ENCODE data around the gene POLD4. TPM values are rescaled to one million over a fixed set of nuclear protein-coding genes. Genes with fewer than 3 reads are reported as not detected.

Gene POLD4
- total RNA-seq, 1 experiment from 2014 or later: 19.5 TPM

DNA sequence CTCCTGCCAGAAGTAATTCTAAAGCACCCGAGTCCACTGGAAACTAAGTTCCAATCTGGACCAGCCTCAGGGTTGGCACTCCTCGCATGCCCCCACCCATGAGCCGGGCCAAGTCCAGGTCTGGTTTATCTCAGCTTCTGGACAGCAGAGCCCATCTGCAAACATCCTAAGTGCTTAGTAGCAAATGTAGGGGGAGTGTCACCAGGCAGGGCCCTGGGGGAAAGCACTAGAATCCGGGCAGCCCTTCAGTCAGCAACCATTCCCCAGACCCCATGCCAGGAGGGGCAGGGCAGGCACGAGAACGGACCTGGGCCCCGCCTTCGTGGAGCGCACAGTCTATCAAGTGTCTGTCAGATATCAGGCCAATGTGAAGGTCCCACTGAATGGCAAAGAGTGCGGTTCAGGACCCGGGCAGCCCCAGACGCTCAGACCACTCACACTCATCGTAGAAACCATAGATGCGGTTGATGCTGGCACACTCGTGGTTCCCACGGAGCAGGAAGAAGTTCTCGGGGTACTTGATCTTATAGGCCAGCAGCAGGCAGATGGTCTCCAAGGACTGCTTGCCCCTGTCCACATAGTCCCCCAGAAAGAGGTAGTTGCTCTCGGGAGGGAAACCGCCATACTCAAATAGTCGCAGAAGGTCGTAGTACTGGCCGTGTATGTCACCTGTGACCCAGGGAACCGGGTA lies 47.0 kb upstream of the POLD4 start:
- Histone ChIP-seq H3K4me1 (ENCODE audit: insufficient read depth, low read length) (peaks cover 2% of the 10 kb centered on the region; the same call in 1 of the 2 replicates), H3T11ph (ENCODE audit: low read length) (no peak overlapping the region), H3K27ac (ENCODE audit: insufficient read length, low read depth, low read length) (no peak overlapping the region), H3K79me1 (ENCODE audit: insufficient read depth, low read depth, low read length, poor library complexity, severe bottlenecking) (peaks cover 3% of the 10 kb centered on the region), H2BK15ac (ENCODE audit: low read depth, low read length) (no peak overlapping the region), H4K20me1 (ENCODE audit: control insufficient read depth, insufficient read depth, insufficient read length) (no peaks in the 10 kb centered on the region), H2BK20ac (ENCODE audit: low read depth, low read length, poor library complexity, severe bottlenecking) (no peak overlapping the region), H4K91ac (ENCODE audit: insufficient read length, low read depth, low read length) (no peak overlapping the region), H2AK5ac (ENCODE audit: insufficient read length, low read length) (no peak overlapping the region), H3K56ac (ENCODE audit: insufficient read length, low read depth, low read length) (no peak overlapping the region), H4K5ac (ENCODE audit: insufficient read length, low read depth, low read length) (no peak overlapping the region), H2BK5ac (ENCODE audit: insufficient read length, low read length) (no peak overlapping the region), H3K9me3 (ENCODE audit: control insufficient read depth, low read depth, low read length) (no peaks in the 10 kb centered on the region), H3K23ac (ENCODE audit: insufficient read length, low read depth, low read length) (no peak overlapping the region), H3K27me3 (ENCODE audit: insufficient read depth, low read length) (no peaks in the 10 kb centered on the region), H3K4me2 (ENCODE audit: insufficient read depth, insufficient read length, low read length) (peak overlapping the region; percentile 83), H2BK12ac (ENCODE audit: insufficient read length, low read depth, low read length) (no peak overlapping the region), H3K79me2 (ENCODE audit: insufficient read depth, low read length) (peaks cover 4% of the 10 kb centered on the region; the same call in 1 of the 2 replicates), H3K9ac (ENCODE audit: extremely low read depth, insufficient read length, low read length) (peak overlapping the region; percentile 34), H2BK120ac (ENCODE audit: low read depth, low read length, poor library complexity, severe bottlenecking) (no peak overlapping the region), H3K23me2 (ENCODE audit: insufficient read length, low read depth, low read length, poor library complexity, severe bottlenecking) (peaks cover 5% of the 10 kb centered on the region), H3K14ac (ENCODE audit: insufficient read depth, low read length) (no peak overlapping the region), H4K8ac (replicated peaks; ENCODE audit: insufficient read length, low read depth, low read length) (no peak overlapping the region), H3K18ac (ENCODE audit: insufficient read length, low read depth, low read length) (no peak overlapping the region), H2AFZ (ENCODE audit: low read length) (no peak overlapping the region), H3K4ac (ENCODE audit: low read depth, low read length) (no peak overlapping the region)
- no peak overlapping the region; a peak in 1 of 7 replicates for H3K27ac Mint-ChIP-seq
- H3K36me3 Mint-ChIP-seq (ENCODE audit: insufficient read depth in 1 of 3, low read depth in 3 of 3): peaks cover 14 to 42% (median 39%) of the 10 kb centered on the region in 3 experiments
- H3K4me1 Mint-ChIP-seq: peaks cover 16 to 18% of the 10 kb centered on the region in 2 experiments
- WGBS (ENCODE audit: extremely low coverage, insufficient read length, low lambda C conversion rate): no CpG with 5 or more reads among the region's 23 CpGs
- H3K27me3 Mint-ChIP-seq (ENCODE audit: low read depth): peaks cover 3% of the 10 kb centered on the region
- H3K9me3 Mint-ChIP-seq: no peaks in the 10 kb centered on the region
- DNase-seq: no peak
- TF ChIP-seq CTCF (conservative IDR thresholded peaks at IDR 0.05): no peak
- peak overlapping the region; percentile 69 to 82 for H3K4me3 Mint-ChIP-seq

Data from H9 (cell line).